ENCODE measurements around the gene WFDC12.

Gene WFDC12

GRCh38 chr20:45104786-45105185, 19.5 kb downstream of the WFDC12 start:
- peak; percentile 92 for ATAC-seq
- no peak for TF ChIP-seq PPARA (CRISPR knock-in tag; IDR thresholded peaks at IDR 0.05; ENCODE audit: borderline replicate concordance)
- TF ChIP-seq SNAI2 (CRISPR knock-in tag; IDR thresholded peaks at IDR 0.05): no peak
- no peak for TF ChIP-seq OSR1 (CRISPR knock-in tag; IDR thresholded peaks at IDR 0.05)
- TF ChIP-seq POU6F1 (CRISPR knock-in tag; IDR thresholded peaks at IDR 0.05; ENCODE audit: borderline replicate concordance, low read depth): no peak
- no peak for TF ChIP-seq TOX (CRISPR knock-in tag; IDR thresholded peaks at IDR 0.05; ENCODE audit: borderline replicate concordance)
- TF ChIP-seq PATZ1 (CRISPR knock-in tag; IDR thresholded peaks at IDR 0.05; ENCODE audit: borderline replicate concordance): no peak
- no peak for TF ChIP-seq GLIS3 (CRISPR knock-in tag; IDR thresholded peaks at IDR 0.05)
- no peak for TF ChIP-seq TSHZ2 (CRISPR knock-in tag; IDR thresholded peaks at IDR 0.05)
- no peak for TF ChIP-seq RARB (CRISPR knock-in tag; IDR thresholded peaks at IDR 0.05)
- TF ChIP-seq ZC3H10 (CRISPR knock-in tag; IDR thresholded peaks at IDR 0.05): no peak
- TF ChIP-seq ZNF565 (CRISPR knock-in tag; conservative IDR thresholded peaks at IDR 0.05; ENCODE audit: low read depth): no peak

- TF ChIP-seq OSR1 (CRISPR knock-in tag; IDR thresholded peaks at IDR 0.05): no peak
- TF ChIP-seq RARB (CRISPR knock-in tag; IDR thresholded peaks at IDR 0.05): no peak
- no peak for TF ChIP-seq CREB5 (CRISPR knock-in tag; IDR thresholded peaks at IDR 0.05; ENCODE audit: low read depth)
- TF ChIP-seq POU6F1 (CRISPR knock-in tag; IDR thresholded peaks at IDR 0.05; ENCODE audit: borderline replicate concordance, low read depth): no peak
- TF ChIP-seq ZC3H10 (CRISPR knock-in tag; IDR thresholded peaks at IDR 0.05): no peak
- no peak for TF ChIP-seq SNAI2 (CRISPR knock-in tag; IDR thresholded peaks at IDR 0.05)
- no peak for TF ChIP-seq BACH2 (CRISPR knock-in tag; IDR thresholded peaks at IDR 0.05; ENCODE audit: borderline replicate concordance)
- TF ChIP-seq TSHZ2 (CRISPR knock-in tag; IDR thresholded peaks at IDR 0.05): no peak
- TF ChIP-seq GLIS3 (CRISPR knock-in tag; IDR thresholded peaks at IDR 0.05): no peak
- no peak for TF ChIP-seq TCF4 (CRISPR knock-in tag; IDR thresholded peaks at IDR 0.05; ENCODE audit: borderline replicate concordance)
- no peak for TF ChIP-seq ESRRG (CRISPR knock-in tag; IDR thresholded peaks at IDR 0.05)
- TF ChIP-seq ZFP3 (CRISPR knock-in tag; IDR thresholded peaks at IDR 0.05): no peak
- no peak for TF ChIP-seq ZNF8 (CRISPR knock-in tag; IDR thresholded peaks at IDR 0.05)
- TF ChIP-seq ARNTL (CRISPR knock-in tag; IDR thresholded peaks at IDR 0.05; ENCODE audit: borderline replicate concordance, low read depth): no peak
- TF ChIP-seq PATZ1 (CRISPR knock-in tag; IDR thresholded peaks at IDR 0.05; ENCODE audit: borderline replicate concordance): no peak
- TF ChIP-seq ZNF70 (CRISPR knock-in tag; IDR thresholded peaks at IDR 0.05): no peak
- no peak for TF ChIP-seq CSRNP3 (CRISPR knock-in tag; IDR thresholded peaks at IDR 0.05)
- TF ChIP-seq ZFP30 (CRISPR knock-in tag; IDR thresholded peaks at IDR 0.05): no peak
- TF ChIP-seq CSDC2 (CRISPR knock-in tag; IDR thresholded peaks at IDR 0.05): no peak
- no peak for ATAC-seq
These were observed 21.2 kb downstream of the WFDC12 start for GRCh38 chr20:45103072-45103471.

Data from SK-N-SH treated with all-trans-retinoic acid at 6 μM for 48 hours (cell line).